Peyer's patch (tissue), 4 donors: ENCODE data around the gene COL5A2.

Experiments used
- POLR2A ChIP-seq, 2 donors: fragments of 450-650 bp; IDR thresholded peaks; one replicate each; pipeline ENCODE4 v1.5.1; 2017; ENCODE audit warnings: antibody characterized with exemption in 2 of 2, mild to moderate bottlenecking in 2 of 2, moderate library complexity in 2 of 2
- TF ChIP-seq, protein P1 (sequence below), 6 experiments: fragments of 450-650 bp in 4 of 6; fragments of 200-600 bp in 2 of 6; sonication (generic) in 1 of 6; IDR thresholded peaks; one replicate each; pipeline ENCODE4 v1.5.1; 2017 to 2019; ENCODE audit warnings: antibody characterized with exemption in 6 of 6, mild to moderate bottlenecking in 3 of 6, moderate library complexity in 1 of 6

DNA sequence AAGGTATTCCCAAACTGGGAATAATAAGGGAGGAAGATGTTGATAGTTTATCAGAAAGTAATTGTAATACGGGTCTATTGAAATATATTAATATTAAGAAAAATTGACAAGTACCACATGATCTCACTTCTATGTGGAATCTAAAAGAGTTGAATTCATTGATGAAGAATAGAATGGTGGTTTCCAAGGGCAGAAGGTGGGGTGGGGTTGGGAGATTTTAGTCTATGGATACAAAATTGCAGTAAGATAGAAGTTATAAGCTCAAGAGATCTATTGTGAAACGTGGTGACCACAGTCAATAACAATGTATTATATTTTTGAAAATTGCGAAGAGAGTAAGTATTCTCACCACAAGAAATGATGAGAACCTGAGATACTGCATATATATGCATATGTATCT is 166.5 kb downstream of the COL5A2 start:
- TF ChIP-seq, protein P1, sequence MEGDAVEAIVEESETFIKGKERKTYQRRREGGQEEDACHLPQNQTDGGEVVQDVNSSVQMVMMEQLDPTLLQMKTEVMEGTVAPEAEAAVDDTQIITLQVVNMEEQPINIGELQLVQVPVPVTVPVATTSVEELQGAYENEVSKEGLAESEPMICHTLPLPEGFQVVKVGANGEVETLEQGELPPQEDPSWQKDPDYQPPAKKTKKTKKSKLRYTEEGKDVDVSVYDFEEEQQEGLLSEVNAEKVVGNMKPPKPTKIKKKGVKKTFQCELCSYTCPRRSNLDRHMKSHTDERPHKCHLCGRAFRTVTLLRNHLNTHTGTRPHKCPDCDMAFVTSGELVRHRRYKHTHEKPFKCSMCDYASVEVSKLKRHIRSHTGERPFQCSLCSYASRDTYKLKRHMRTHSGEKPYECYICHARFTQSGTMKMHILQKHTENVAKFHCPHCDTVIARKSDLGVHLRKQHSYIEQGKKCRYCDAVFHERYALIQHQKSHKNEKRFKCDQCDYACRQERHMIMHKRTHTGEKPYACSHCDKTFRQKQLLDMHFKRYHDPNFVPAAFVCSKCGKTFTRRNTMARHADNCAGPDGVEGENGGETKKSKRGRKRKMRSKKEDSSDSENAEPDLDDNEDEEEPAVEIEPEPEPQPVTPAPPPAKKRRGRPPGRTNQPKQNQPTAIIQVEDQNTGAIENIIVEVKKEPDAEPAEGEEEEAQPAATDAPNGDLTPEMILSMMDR (IDR thresholded peaks at IDR 0.05) = no peak
- no peak for TF ChIP-seq POLR2A (IDR thresholded peaks at IDR 0.05)
